ENCODE measurements around the gene PSTPIP1.

The PSTPIP1 gene

DNA sequence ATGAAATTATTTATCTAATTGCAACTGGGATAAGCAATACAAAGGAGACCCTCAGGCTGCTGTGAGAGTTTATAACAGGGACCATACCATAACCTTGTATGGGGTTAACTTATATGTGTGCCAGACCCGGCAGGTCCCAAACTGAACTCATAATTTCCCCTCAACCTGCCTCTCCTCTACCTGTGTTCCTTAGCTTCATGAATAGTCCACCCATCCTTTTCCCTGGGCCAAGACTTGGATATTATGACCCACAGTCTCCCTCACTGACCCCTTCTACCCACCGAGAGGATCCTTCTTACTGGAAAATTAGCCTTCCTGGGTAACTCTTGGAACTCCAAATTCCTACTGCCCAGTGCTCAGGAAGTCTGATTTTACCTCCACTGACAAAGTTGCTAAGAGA lies 79.4 kb downstream of the PSTPIP1 start:
- Histone ChIP-seq H3K27me3 (ENCODE audit: control insufficient read depth, insufficient read depth, low read length) (no peaks in the 10 kb centered on the region), H3K4me1 (ENCODE audit: control insufficient read depth, insufficient read depth, low read length) (peaks cover 5% of the 10 kb centered on the region), H3K4me3 (ENCODE audit: low read length) (no peak overlapping the region), H3K27ac (ENCODE audit: low read length) (no peak overlapping the region), H3K36me3 (ENCODE audit: control insufficient read depth, insufficient read depth, low read length) (no peaks in the 10 kb centered on the region), H3K9me3 (ENCODE audit: control insufficient read depth, insufficient read depth, low read length) (no peaks in the 10 kb centered on the region)
- no peak for DNase-seq (ENCODE audit: low read depth, low spot score)
- no CpG with 5 or more reads among the region's 2 CpGs for WGBS (ENCODE audit: insufficient coverage, insufficient read length)

DNA sequence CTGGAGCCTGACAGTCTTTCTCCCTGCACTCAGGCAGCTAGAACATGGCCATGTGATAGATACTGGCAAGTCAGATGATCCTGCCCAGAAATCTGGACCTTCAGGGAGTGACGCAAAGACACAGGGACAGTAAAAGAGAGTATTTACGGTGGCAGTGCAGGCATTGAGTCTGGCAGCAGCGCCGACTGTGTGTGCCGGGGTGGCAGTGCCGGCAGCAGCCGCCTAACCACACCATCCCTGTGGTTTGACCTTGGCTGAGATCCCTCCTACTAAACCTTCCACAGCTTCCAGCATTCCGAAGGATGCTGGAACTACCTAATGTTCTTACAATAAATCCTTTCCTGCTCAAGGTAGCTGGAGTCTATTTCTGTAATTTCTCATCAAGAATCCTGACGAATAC lies 80.6 kb downstream of the PSTPIP1 start:
- H3K36me3 ChIP-seq (ENCODE audit: control insufficient read depth, insufficient read depth, low read length) = no peaks in the 10 kb centered on the region
- no peaks in the 10 kb centered on the region for H3K27me3 ChIP-seq (ENCODE audit: control insufficient read depth, insufficient read depth, low read length)
- 0 out of 2 replicates have a peak, but pooled peaks cover 1% of the 10 kb centered on the region for H3K4me1 ChIP-seq (ENCODE audit: control insufficient read depth, insufficient read depth, low read length)
- no peak overlapping the region for H3K4me3 ChIP-seq (ENCODE audit: low read length)
- no peaks in the 10 kb centered on the region for H3K9me3 ChIP-seq (ENCODE audit: control insufficient read depth, insufficient read depth, low read length)
- WGBS (ENCODE audit: insufficient coverage, insufficient read length) = no CpG with 5 or more reads among the region's 9 CpGs
- H3K27ac ChIP-seq (ENCODE audit: low read length) = no peak overlapping the region
- no peak for DNase-seq (ENCODE audit: low read depth, low spot score)

DNA sequence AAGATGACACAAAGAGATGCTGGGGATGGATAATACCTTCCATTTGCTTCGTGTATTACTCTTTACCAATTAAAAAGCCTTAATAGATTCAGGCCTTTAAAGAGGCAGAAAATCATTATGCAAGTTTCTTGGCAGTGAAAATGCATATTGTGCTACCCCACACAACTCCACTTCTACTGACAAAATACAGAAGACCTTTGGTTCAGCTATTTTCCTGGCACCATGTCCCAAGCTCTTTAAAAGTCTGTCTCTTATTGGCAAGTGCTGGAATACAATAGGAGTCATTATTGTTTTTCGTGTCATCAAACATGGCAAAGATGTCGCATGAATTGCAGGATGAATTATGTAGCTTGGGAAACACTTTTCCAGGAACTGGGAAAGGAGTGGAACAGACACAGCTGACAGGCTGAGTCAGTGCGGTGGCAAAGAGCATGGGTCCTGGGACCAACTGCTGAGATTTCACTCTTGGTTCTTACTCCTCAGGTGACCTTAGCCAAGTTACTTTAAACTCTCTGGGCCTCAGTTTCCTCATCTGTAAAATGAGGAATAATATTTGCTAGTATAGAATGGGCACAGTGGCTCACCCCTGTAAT lies 81.5 kb downstream of the PSTPIP1 start:
- Histone ChIP-seq H3K27me3 (ENCODE audit: control insufficient read depth, insufficient read depth, low read length) (no peaks in the 10 kb centered on the region), H3K36me3 (ENCODE audit: control insufficient read depth, insufficient read depth, low read length) (no peaks in the 10 kb centered on the region), H3K27ac (ENCODE audit: low read length) (no peak overlapping the region), H3K9me3 (ENCODE audit: control insufficient read depth, insufficient read depth, low read length) (no peaks in the 10 kb centered on the region), H3K4me1 (ENCODE audit: control insufficient read depth, insufficient read depth, low read length) (0 out of 2 replicates have a peak, but pooled peaks cover 1% of the 10 kb centered on the region), H3K4me3 (ENCODE audit: low read length) (no peak overlapping the region)
- no CpG with 5 or more reads among the region's 4 CpGs for WGBS (ENCODE audit: insufficient coverage, insufficient read length)
- no peak for DNase-seq (ENCODE audit: low read depth, low spot score)

DNA sequence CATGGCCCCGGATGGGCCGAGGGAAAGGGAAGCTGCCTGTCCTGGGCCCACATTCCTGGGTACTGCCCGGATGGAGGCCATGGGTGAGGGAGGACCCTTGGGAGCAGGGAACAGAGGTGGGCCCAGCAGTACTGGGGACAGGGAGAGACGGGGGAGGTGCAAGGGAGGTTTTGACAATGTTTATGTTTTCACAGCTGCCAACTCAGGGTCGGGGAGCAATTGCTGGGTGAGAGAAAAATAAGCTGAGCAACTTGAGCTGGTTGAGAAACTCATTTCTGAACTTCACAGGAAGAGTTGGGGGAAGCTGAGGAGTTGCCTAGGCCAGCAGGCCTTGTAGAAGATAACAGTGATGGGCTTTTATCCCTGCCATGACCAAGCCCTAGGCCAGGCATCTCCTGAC lies 87.0 kb downstream of the PSTPIP1 start:
- WGBS (ENCODE audit: insufficient coverage, insufficient read length) = no CpG with 5 or more reads among the region's 5 CpGs
- Histone ChIP-seq H3K27me3 (ENCODE audit: control insufficient read depth, insufficient read depth, low read length) (no peaks in the 10 kb centered on the region), H3K4me3 (ENCODE audit: low read length) (no peak overlapping the region), H3K27ac (ENCODE audit: low read length) (no peak overlapping the region), H3K36me3 (ENCODE audit: control insufficient read depth, insufficient read depth, low read length) (no peaks in the 10 kb centered on the region), H3K4me1 (ENCODE audit: control insufficient read depth, insufficient read depth, low read length) (no peaks in the 10 kb centered on the region; the same call in 1 of the 2 replicates), H3K9me3 (ENCODE audit: control insufficient read depth, insufficient read depth, low read length) (no peaks in the 10 kb centered on the region)
- no peak for DNase-seq (ENCODE audit: low read depth, low spot score)

DNA sequence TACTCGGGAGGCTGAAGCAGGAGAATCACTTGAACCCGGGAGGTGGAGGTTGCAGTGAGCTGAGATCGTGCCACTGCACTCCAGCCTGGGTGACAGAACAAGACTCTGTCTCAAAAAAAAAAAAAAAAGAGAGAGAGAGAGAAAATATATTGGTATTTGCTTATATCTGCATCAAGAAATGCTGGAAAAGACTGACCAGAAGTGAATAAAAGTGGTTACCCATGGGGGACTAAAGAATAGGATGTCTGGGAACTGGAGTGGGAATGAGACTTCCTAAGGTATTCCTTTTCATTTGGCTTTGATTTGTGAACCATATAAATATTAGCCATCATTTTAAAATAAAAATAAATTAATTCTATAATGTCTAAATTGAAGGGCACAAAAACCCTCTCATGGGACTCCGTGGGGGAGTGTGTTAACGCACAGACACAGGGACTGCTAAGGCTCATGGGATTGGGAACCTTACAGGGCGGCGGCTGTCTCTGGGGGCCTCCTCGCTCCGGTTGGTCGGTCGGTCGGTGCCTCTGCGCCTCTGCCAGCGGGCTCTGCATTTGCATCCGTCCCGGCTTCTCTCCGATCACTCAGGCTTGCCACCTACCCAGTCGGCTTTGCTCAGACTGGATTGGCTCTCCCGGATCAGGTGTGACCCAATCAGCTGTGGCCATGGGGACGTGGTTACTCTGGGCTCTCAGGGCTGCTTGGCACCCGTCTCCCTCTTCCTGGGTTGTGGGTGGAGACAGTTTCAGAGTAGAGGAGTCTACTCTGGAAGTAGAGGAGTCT lies 88.6 kb downstream of the PSTPIP1 start:
- Histone ChIP-seq H3K4me3 (ENCODE audit: low read length) (no peak overlapping the region), H3K36me3 (ENCODE audit: control insufficient read depth, insufficient read depth, low read length) (no peaks in the 10 kb centered on the region), H3K27ac (ENCODE audit: low read length) (no peak overlapping the region), H3K27me3 (ENCODE audit: control insufficient read depth, insufficient read depth, low read length) (no peaks in the 10 kb centered on the region), H3K4me1 (ENCODE audit: control insufficient read depth, insufficient read depth, low read length) (no peaks in the 10 kb centered on the region; the same call in 1 of the 2 replicates), H3K9me3 (ENCODE audit: control insufficient read depth, insufficient read depth, low read length) (no peaks in the 10 kb centered on the region)
- WGBS (ENCODE audit: insufficient coverage, insufficient read length) = no CpG with 5 or more reads among the region's 21 CpGs
- DNase-seq (ENCODE audit: low read depth, low spot score) = peak; percentile 79

DNA sequence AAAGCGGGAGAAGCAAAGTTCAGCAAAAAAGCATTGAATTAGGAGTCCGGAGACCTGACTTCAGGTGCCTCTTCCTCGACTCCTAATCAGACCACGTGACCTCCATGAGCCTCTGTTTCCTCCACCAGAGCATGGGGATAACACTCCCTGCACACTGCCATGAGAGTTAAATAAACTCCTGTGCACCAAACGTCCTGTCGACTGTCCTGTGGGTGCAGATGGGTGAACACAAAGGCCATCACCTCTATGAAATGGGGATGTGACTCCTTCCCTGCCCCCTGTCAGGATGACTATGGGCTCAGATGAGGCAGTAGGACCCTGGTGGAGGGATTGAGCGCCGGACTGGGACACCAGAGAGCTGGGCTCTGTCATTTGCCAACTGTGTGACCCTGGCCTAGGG lies 89.5 kb downstream of the PSTPIP1 start:
- DNase-seq (ENCODE audit: low read depth, low spot score) = no peak
- Histone ChIP-seq H3K27ac (ENCODE audit: low read length) (no peak overlapping the region), H3K4me3 (ENCODE audit: low read length) (no peak overlapping the region), H3K9me3 (ENCODE audit: control insufficient read depth, insufficient read depth, low read length) (no peaks in the 10 kb centered on the region), H3K4me1 (ENCODE audit: control insufficient read depth, insufficient read depth, low read length) (no peaks in the 10 kb centered on the region; the same call in 1 of the 2 replicates), H3K36me3 (ENCODE audit: control insufficient read depth, insufficient read depth, low read length) (no peaks in the 10 kb centered on the region), H3K27me3 (ENCODE audit: control insufficient read depth, insufficient read depth, low read length) (no peaks in the 10 kb centered on the region)
- no CpG with 5 or more reads among the region's 8 CpGs for WGBS (ENCODE audit: insufficient coverage, insufficient read length)

DNA sequence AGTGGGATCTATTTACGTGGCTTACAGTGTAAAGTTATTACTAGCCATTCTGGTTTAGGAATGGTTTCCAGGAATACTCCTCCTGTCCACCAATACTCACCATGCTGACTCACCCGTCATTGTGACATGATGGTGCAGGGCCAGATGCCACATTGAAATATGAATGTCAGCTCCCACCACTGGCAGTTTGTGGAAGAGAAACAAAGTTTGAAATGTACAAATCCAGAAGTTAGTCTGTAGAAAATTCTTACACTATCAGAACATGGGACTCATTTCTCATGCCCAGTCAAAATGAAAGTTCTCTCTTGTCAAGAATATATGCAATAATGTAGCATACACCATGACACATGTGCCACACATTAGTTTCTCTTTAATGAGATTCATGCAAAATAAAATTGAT lies 90.4 kb downstream of the PSTPIP1 start:
- DNase-seq (ENCODE audit: low read depth, low spot score) = no peak
- Histone ChIP-seq H3K27ac (ENCODE audit: low read length) (no peak overlapping the region), H3K36me3 (ENCODE audit: control insufficient read depth, insufficient read depth, low read length) (no peaks in the 10 kb centered on the region), H3K4me1 (ENCODE audit: control insufficient read depth, insufficient read depth, low read length) (no peaks in the 10 kb centered on the region; the same call in 1 of the 2 replicates), H3K27me3 (ENCODE audit: control insufficient read depth, insufficient read depth, low read length) (no peaks in the 10 kb centered on the region), H3K4me3 (ENCODE audit: low read length) (no peak overlapping the region), H3K9me3 (ENCODE audit: control insufficient read depth, insufficient read depth, low read length) (no peaks in the 10 kb centered on the region)
- WGBS (ENCODE audit: insufficient coverage, insufficient read length) = no CpG with 5 or more reads among the region's 2 CpGs

Data from iPS DF 6.9 (cell line).